ENCODE measurements around the gene PAK6.

Gene PAK6

DNA sequence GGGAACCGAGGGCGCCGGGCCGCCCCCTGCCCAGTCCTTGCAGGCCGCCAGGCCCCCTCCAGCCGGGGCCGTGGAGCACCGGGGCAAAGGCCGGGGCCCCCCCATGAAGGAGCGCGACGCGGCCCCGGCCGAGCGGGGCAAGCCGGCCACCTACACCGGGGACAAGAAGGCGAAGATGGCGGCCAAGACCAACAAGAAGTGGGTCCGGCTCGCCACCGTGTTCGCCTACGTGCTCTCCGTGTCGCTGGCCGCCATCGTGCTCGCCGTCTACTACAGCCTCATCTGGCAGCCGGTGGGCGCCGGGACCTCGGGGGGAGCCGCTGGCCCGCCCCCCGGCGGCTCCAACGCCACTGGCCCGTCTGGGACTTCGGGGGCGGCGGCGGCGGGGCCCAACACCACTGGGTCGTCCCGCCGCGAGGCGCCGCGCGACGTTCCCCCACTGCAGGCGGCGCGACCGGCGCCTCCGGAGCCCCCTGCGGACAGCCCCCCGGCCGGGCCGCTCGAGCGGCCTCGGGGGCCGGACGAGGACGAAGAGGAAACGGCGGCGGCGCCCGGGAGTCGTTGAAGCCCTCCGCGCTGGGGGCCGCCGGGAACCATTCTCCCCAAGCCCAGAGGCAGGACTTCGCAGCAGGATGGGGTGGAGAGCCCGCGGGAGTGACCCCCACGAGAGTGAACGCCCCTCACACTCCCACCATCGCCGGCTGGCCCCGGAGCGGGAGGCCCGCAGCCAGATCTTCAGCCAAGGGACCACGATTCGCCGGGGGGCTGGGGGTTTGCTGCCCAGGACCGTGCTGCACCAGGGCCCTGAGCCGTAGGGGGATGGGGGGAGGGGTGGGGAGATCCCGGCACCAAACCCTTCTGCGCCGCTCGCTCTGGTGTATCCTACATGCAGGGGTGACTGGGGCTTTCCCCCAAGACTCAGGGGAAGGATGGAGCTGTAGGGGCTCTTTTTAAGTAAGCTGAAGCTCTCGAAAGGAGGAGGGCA lies 85.4 kb downstream of the PAK6 start:
- TF ChIP-seq, protein P1, sequence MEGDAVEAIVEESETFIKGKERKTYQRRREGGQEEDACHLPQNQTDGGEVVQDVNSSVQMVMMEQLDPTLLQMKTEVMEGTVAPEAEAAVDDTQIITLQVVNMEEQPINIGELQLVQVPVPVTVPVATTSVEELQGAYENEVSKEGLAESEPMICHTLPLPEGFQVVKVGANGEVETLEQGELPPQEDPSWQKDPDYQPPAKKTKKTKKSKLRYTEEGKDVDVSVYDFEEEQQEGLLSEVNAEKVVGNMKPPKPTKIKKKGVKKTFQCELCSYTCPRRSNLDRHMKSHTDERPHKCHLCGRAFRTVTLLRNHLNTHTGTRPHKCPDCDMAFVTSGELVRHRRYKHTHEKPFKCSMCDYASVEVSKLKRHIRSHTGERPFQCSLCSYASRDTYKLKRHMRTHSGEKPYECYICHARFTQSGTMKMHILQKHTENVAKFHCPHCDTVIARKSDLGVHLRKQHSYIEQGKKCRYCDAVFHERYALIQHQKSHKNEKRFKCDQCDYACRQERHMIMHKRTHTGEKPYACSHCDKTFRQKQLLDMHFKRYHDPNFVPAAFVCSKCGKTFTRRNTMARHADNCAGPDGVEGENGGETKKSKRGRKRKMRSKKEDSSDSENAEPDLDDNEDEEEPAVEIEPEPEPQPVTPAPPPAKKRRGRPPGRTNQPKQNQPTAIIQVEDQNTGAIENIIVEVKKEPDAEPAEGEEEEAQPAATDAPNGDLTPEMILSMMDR (IDR thresholded peaks at IDR 0.05; ENCODE audit: extremely low read depth, insufficient read depth, missing control alignments), result no peak
- in situ Hi-C loops (cut with MboI; ENCODE audit: low pct_unique_long_range_greater_than_20kb, low sequenced_read_pairs, unreplicated experiment), result no loop called here

DNA sequence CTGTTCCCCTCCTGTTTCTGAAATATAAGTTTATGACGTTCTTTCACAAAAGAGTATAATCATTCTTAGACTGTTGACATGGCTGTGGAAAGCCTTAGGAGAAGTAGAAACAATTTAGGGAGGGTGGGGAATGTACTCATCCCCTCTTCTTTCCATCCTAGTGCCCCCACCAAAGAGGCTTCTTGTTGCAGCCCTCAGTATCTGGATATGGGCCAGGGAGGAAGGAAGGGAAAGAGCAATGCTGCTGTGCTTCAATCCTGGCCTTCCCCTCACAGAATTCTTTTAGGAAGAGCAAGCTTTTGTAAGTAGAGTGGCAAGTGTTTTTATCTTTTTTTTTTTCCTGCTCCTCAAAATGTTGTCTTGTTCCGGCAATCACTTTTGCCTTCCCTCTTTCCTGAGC lies 86.3 kb downstream of the PAK6 start:
- TF ChIP-seq, protein P1 (IDR thresholded peaks at IDR 0.05; ENCODE audit: extremely low read depth, insufficient read depth, missing control alignments), result no peak
- in situ Hi-C loops (cut with MboI; ENCODE audit: low pct_unique_long_range_greater_than_20kb, low sequenced_read_pairs, unreplicated experiment), result no loop called here
- no peak for DNase-seq (ENCODE audit: low spot score)

More for the DNA sequence above, 85.4 kb downstream of the PAK6 start:
- peak; percentile 62 for DNase-seq (ENCODE audit: low spot score)

DNA sequence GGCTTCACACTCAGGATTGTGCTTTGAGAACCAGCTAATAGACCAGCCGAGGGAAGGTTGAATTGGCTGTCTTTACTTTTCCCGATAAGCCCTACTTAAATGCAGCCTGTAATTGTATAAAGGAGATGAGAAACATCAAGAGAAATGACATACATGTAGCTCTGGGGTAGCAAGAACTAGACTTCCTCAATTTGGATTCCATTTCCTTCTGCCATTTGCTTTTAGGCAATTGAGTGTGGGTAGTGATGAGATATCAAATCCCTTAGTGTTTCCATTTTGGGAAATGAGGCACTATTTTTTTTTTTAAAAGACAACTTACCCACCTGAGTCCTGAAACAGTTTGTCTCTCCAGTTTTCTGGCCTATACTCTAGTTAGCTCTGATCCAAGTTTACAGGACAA lies 86.8 kb downstream of the PAK6 start:
- in situ Hi-C loops (cut with MboI; ENCODE audit: low pct_unique_long_range_greater_than_20kb, low sequenced_read_pairs, unreplicated experiment), result no loop called here
- no peak for DNase-seq (ENCODE audit: low spot score)
- TF ChIP-seq, protein P1 (IDR thresholded peaks at IDR 0.05; ENCODE audit: extremely low read depth, insufficient read depth, missing control alignments), result no peak
